HUES6 (cell line): ENCODE measurements around the gene GLT1D1.

Experiments
- H3K27ac ChIP-seq: 2 replicates; pipeline ENCODE4 v1.7.0; 2013; ENCODE audit warnings: low read depth, mild to moderate bottlenecking, low read length, inconsistent platforms
- H3K27me3 ChIP-seq: 2 replicates; pipeline ENCODE4 v1.6.1; 2013; ENCODE audit warnings: low read length; ENCODE audit not compliant: control insufficient read depth, insufficient read depth
- H3K36me3 ChIP-seq: 2 replicates; pipeline ENCODE4 v1.6.1; 2013; ENCODE audit warnings: low read length; ENCODE audit not compliant: control insufficient read depth, insufficient read depth
- H3K4me1 ChIP-seq: 2 replicates; pipeline ENCODE4 v1.6.1; 2013; ENCODE audit warnings: low read length; ENCODE audit not compliant: control insufficient read depth, insufficient read depth
- H3K4me3 ChIP-seq: 2 replicates; pipeline ENCODE4 v1.5.1; 2013; ENCODE audit warnings: low read depth, low read length
- H3K9ac ChIP-seq: one replicate; pipeline ENCODE4 v1.6.1; 2013; ENCODE audit warnings: mild to moderate bottlenecking, low read length
- H3K9me3 ChIP-seq: 2 replicates; pipeline ENCODE4 v1.6.1; 2013; ENCODE audit warnings: low read depth, low read length; ENCODE audit not compliant: control insufficient read depth, insufficient read depth

GLT1D1 gene

GRCh38 chr12:128814411-128815261 is 38.6 kb upstream of the GLT1D1 start:
- Histone ChIP-seq H3K4me3 (no peak overlapping the region), H3K9me3 (no peaks in the 10 kb centered on the region), H3K4me1 (peaks cover 22% of the 10 kb centered on the region), H3K27me3 (no peaks in the 10 kb centered on the region), H3K9ac (no peak overlapping the region), H3K36me3 (peaks cover 27% of the 10 kb centered on the region), H3K27ac (no peak overlapping the region)

GRCh38 chr12:128815779-128816642 is 37.3 kb upstream of the GLT1D1 start:
- Histone ChIP-seq H3K4me3 (no peak overlapping the region), H3K36me3 (peaks cover 31% of the 10 kb centered on the region), H3K9ac (no peak overlapping the region), H3K9me3 (no peaks in the 10 kb centered on the region), H3K4me1 (peaks cover 32% of the 10 kb centered on the region), H3K27ac (no peak overlapping the region), H3K27me3 (no peaks in the 10 kb centered on the region)

GRCh38 chr12:128816643-128816920 is 36.7 kb upstream of the GLT1D1 start:
- no peak overlapping the region for H3K27ac ChIP-seq
- no peaks in the 10 kb centered on the region for H3K9me3 ChIP-seq
- H3K36me3 ChIP-seq = peaks cover 35% of the 10 kb centered on the region
- peaks cover 34% of the 10 kb centered on the region for H3K4me1 ChIP-seq
- H3K9ac ChIP-seq = no peak overlapping the region
- H3K4me3 ChIP-seq = no peak overlapping the region
- H3K27me3 ChIP-seq = no peaks in the 10 kb centered on the region

- H3K27ac ChIP-seq = no peak overlapping the region
- no peak overlapping the region for H3K4me3 ChIP-seq
- H3K36me3 ChIP-seq = peaks cover 30% of the 10 kb centered on the region
- H3K9me3 ChIP-seq = no peaks in the 10 kb centered on the region
- H3K4me1 ChIP-seq = peaks cover 30% of the 10 kb centered on the region
- H3K27me3 ChIP-seq = no peaks in the 10 kb centered on the region
- H3K9ac ChIP-seq = no peak overlapping the region
Observed at GRCh38 chr12:128817111-128818015, 35.9 kb upstream of the GLT1D1 start.

GRCh38 chr12:128818065-128819022 is 34.9 kb upstream of the GLT1D1 start:
- H3K4me1 ChIP-seq = peaks cover 30% of the 10 kb centered on the region
- no peak overlapping the region for H3K9ac ChIP-seq
- no peak overlapping the region for H3K27ac ChIP-seq
- no peak overlapping the region for H3K4me3 ChIP-seq
- H3K36me3 ChIP-seq = peaks cover 27% of the 10 kb centered on the region
- no peaks in the 10 kb centered on the region for H3K27me3 ChIP-seq
- H3K9me3 ChIP-seq = no peaks in the 10 kb centered on the region

- Histone ChIP-seq H3K27me3 (no peaks in the 10 kb centered on the region), H3K27ac (no peak overlapping the region), H3K4me1 (peaks cover 31% of the 10 kb centered on the region), H3K9me3 (no peaks in the 10 kb centered on the region), H3K36me3 (peaks cover 16% of the 10 kb centered on the region), H3K9ac (no peak overlapping the region), H3K4me3 (no peak overlapping the region)
Observed at GRCh38 chr12:128819293-128820144, 33.8 kb upstream of the GLT1D1 start.

GRCh38 chr12:128820253-128820652 is 33.0 kb upstream of the GLT1D1 start:
- Histone ChIP-seq H3K9me3 (no peaks in the 10 kb centered on the region), H3K36me3 (peaks cover 10% of the 10 kb centered on the region), H3K9ac (no peak overlapping the region), H3K4me1 (peaks cover 36% of the 10 kb centered on the region), H3K27ac (no peak overlapping the region), H3K4me3 (no peak overlapping the region), H3K27me3 (no peaks in the 10 kb centered on the region)

GRCh38 chr12:128820723-128821432 is 32.4 kb upstream of the GLT1D1 start:
- no peak overlapping the region for H3K9ac ChIP-seq
- peaks cover 36% of the 10 kb centered on the region for H3K4me1 ChIP-seq
- H3K36me3 ChIP-seq = peaks cover 10% of the 10 kb centered on the region
- no peak overlapping the region for H3K27ac ChIP-seq
- H3K4me3 ChIP-seq = no peak overlapping the region
- H3K9me3 ChIP-seq = no peaks in the 10 kb centered on the region
- no peaks in the 10 kb centered on the region for H3K27me3 ChIP-seq

GRCh38 chr12:128823216-128823915 is 29.9 kb upstream of the GLT1D1 start:
- Histone ChIP-seq H3K9me3 (no peaks in the 10 kb centered on the region), H3K27me3 (no peaks in the 10 kb centered on the region), H3K36me3 (peaks cover 16% of the 10 kb centered on the region), H3K9ac (peak overlapping the region; percentile 98), H3K27ac (peak overlapping the region; percentile 55; the same call in 1 of the 2 replicates), H3K4me3 (peak overlapping the region; percentile 97), H3K4me1 (peaks cover 28% of the 10 kb centered on the region)
